ENCODE results near the gene NRN1L.

Gene NRN1L

DNA sequence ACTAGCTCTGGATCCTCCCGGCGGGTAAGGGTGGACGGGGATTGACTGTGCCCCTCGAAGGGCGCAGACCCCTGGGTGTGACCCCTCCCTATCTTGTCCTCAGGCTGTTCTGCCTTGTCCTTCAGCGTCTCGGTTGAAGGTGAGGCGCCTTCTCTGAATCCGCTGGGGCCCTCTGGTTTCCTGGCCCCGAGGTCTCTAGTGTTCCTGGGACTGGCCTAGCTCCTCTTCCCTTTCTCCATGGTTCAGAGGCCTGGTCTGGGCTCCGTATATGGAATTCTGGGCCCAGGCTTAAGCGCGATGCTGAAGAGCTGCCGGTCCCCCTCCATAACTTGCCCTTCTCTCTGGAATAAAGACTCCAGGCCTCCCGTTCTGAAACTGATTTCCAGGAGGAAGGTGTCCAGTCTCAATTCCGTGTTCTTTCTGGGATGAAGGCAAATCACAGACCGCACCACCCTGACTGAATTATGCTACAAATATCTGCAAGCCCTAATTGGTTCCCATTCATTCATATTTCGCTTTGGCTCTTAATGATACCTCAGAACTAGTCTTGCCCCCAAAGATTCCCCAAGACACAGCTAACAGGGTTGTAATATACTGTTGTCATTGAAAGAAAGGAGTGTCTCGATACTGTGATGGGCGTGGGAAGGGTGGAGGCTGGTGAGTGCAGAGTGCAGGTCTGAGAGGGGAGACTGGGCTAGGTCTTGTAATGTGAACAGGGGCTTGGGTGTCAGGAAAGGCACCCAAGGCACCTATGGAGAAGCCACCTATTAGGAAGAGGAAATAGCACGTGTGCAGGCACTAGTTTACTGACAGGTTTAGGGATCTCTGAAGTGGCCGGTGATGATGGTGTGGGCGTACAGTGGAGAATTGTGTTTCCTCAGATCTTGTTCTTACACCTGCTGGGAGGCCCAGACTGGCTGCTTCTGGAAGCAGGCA is 11.0 kb upstream of the NRN1L start:
- CTCF ChIA-PET = interaction anchor here (0.9 to 1.3 kb wide), 2 partner anchors 10 to 12 kb away, joined by 3 to 8 read pairs; partner anchors contain the start of gene NRN1L
- POLR2A ChIA-PET = interaction anchor here (0.8 to 1.6 kb wide), 8 partner anchors 8 to 150 kb away, joined by 3 to 6 read pairs (median 4); partner anchors contain the start of gene DUS2

GRCh38 chr16:67874372-67874771 is 10.3 kb upstream of the NRN1L start:
- TF ChIP-seq HDGF (IDR thresholded peaks at IDR 0.05; ENCODE audit: borderline replicate concordance) (no peak), ARNT (IDR thresholded peaks at IDR 0.05) (no peak), SUZ12 (IDR thresholded peaks at IDR 0.05) (no peak), FOXA1 (IDR thresholded peaks at IDR 0.05) (no peak), CTBP1 (IDR thresholded peaks at IDR 0.05; ENCODE audit: borderline replicate concordance) (no peak)
- DNase-seq (ENCODE audit: extremely low spot score) = no peak
- CTCF ChIA-PET = interaction anchor here (1.0 kb wide), 1 partner anchor 10 kb away, joined by 4 read pairs; the partner anchor contains the start of gene NRN1L
- POLR2A ChIA-PET = interaction anchor here (1.6 kb wide), 1 partner anchor 30 kb away, joined by 5 read pairs; no protein-coding TSS in a partner anchor

More for the DNA sequence above, 11.0 kb upstream of the NRN1L start:
- no peak for TF ChIP-seq CTBP1 (IDR thresholded peaks at IDR 0.05; ENCODE audit: borderline replicate concordance)
- TF ChIP-seq PKNOX1 (IDR thresholded peaks at IDR 0.05) = no peak
- TF ChIP-seq HDGF (IDR thresholded peaks at IDR 0.05; ENCODE audit: borderline replicate concordance) = no peak
- TF ChIP-seq L3MBTL2 (conservative IDR thresholded peaks at IDR 0.05) = no peak
- no peak for TF ChIP-seq BHLHE40 (IDR thresholded peaks at IDR 0.05; ENCODE audit: borderline replicate concordance)
- TF ChIP-seq ZNF384 (IDR thresholded peaks at IDR 0.05) = no peak
- TF ChIP-seq NFRKB (IDR thresholded peaks at IDR 0.05) = no peak
- TF ChIP-seq SUZ12 (IDR thresholded peaks at IDR 0.05) = no peak
- no peak for TF ChIP-seq ARNT (IDR thresholded peaks at IDR 0.05)
- TF ChIP-seq FOXA1 (IDR thresholded peaks at IDR 0.05) = no peak
- no peak for TF ChIP-seq SP1 (IDR thresholded peaks at IDR 0.05)
- no peak for TF ChIP-seq FOXM1 (IDR thresholded peaks at IDR 0.05; ENCODE audit: borderline replicate concordance)
- no peak for DNase-seq (ENCODE audit: extremely low spot score)

DNA sequence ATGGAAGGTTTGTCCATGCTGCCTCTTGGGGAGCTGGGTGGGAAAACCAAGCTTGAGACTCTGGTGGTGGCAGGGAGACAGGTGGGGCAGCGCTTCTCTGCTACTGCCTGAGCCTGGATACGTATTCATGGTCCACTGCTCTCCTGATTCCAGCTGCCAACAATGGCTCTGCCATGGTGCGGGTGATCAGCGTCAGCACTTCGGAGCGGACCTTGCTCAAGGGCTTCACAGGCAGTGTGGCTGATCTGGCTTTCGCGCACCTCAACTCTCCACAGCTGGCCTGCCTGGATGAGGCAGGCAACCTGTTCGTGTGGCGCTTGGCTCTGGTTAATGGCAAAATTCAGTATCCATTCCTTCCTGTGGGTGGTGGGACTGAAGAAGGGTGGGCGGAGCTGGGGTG is 7.6 kb upstream of the NRN1L start:
- DNase-seq (ENCODE audit: extremely low spot score) = no peak
- TF ChIP-seq SUZ12 (IDR thresholded peaks at IDR 0.05) (no peak), SP1 (IDR thresholded peaks at IDR 0.05) (no peak), ARNT (IDR thresholded peaks at IDR 0.05) (no peak), NFRKB (IDR thresholded peaks at IDR 0.05) (no peak), BHLHE40 (IDR thresholded peaks at IDR 0.05; ENCODE audit: borderline replicate concordance) (no peak)
- ChIA-PET POLR2A (interaction anchor here (1.3 kb wide), 1 partner anchor 58 kb away, joined by 3 read pairs; no protein-coding TSS in a partner anchor), CTCF (no interaction called here)

- TF ChIP-seq HDGF (IDR thresholded peaks at IDR 0.05; ENCODE audit: borderline replicate concordance) (no peak), PKNOX1 (IDR thresholded peaks at IDR 0.05) (no peak), FOXK2 (IDR thresholded peaks at IDR 0.05) (no peak), FOXA1 (IDR thresholded peaks at IDR 0.05) (no peak), TARDBP (IDR thresholded peaks at IDR 0.05) (no peak), L3MBTL2 (conservative IDR thresholded peaks at IDR 0.05) (no peak), CTBP1 (IDR thresholded peaks at IDR 0.05; ENCODE audit: borderline replicate concordance) (no peak), BHLHE40 (IDR thresholded peaks at IDR 0.05; ENCODE audit: borderline replicate concordance) (no peak), SUZ12 (IDR thresholded peaks at IDR 0.05) (no peak), LEF1 (IDR thresholded peaks at IDR 0.05; ENCODE audit: borderline replicate concordance) (no peak), NFRKB (IDR thresholded peaks at IDR 0.05) (no peak), SP1 (IDR thresholded peaks at IDR 0.05) (no peak), ELF4 (IDR thresholded peaks at IDR 0.05) (no peak), FOXM1 (IDR thresholded peaks at IDR 0.05; ENCODE audit: borderline replicate concordance) (no peak), ARNT (IDR thresholded peaks at IDR 0.05) (no peak), ZNF384 (IDR thresholded peaks at IDR 0.05) (no peak)
- POLR2A ChIA-PET = interaction anchor here (1.5 kb wide), 1 partner anchor 10 kb away, joined by 3 read pairs; no protein-coding TSS in a partner anchor
- CTCF ChIA-PET = interaction anchor here (0.6 kb wide), 1 partner anchor 39 kb away, joined by 3 read pairs; no protein-coding TSS in a partner anchor
- no peak for DNase-seq (ENCODE audit: extremely low spot score)
Measured at GRCh38 chr16:67878232-67878631, 6.5 kb upstream of the NRN1L start.

DNA sequence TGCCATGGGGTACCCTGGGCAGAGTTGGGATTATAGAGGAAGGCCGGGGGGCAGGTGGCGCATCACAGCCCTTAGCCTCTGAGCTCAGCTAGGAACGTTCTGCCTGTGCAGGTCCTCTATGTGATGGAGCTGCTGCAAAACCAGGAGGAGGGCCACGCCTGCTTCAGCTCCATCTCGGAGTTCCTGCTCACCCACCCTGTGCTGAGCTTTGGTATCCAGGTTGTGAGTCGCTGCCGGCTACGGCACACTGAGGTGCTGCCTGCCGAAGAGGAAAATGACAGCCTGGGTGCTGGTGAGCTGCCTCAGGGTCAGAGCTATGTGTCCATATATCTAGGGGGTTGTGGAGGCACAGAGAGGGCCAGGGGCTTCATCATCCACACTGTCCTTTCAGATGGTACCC is 5.8 kb upstream of the NRN1L start:
- no peak for TF ChIP-seq ARNT (IDR thresholded peaks at IDR 0.05)
- no peak for TF ChIP-seq SP1 (IDR thresholded peaks at IDR 0.05)
- TF ChIP-seq HDGF (IDR thresholded peaks at IDR 0.05; ENCODE audit: borderline replicate concordance) = no peak
- no peak for TF ChIP-seq FOXM1 (IDR thresholded peaks at IDR 0.05; ENCODE audit: borderline replicate concordance)
- TF ChIP-seq L3MBTL2 (conservative IDR thresholded peaks at IDR 0.05) = no peak
- no peak for TF ChIP-seq PKNOX1 (IDR thresholded peaks at IDR 0.05)
- no peak for TF ChIP-seq FOXA1 (IDR thresholded peaks at IDR 0.05)
- TF ChIP-seq ZNF384 (IDR thresholded peaks at IDR 0.05) = no peak
- TF ChIP-seq BHLHE40 (IDR thresholded peaks at IDR 0.05; ENCODE audit: borderline replicate concordance) = no peak
- ChIA-PET POLR2A (interaction anchor here (1.5 kb wide), 1 partner anchor 9 kb away, joined by 3 read pairs; no protein-coding TSS in a partner anchor), CTCF (interaction anchor here (0.6 to 1.4 kb wide), 2 partner anchors 39 to 49 kb away, joined by 3 to 4 read pairs; no protein-coding TSS in a partner anchor)
- DNase-seq (ENCODE audit: extremely low spot score) = no peak
